ENCODE data around the gene C6orf132. TPM values are rescaled to one million over a fixed set of nuclear protein-coding genes. Genes with fewer than 3 reads are reported as not detected.

C6orf132 gene
- total RNA-seq, 1 donor: 2.9 TPM

DNA sequence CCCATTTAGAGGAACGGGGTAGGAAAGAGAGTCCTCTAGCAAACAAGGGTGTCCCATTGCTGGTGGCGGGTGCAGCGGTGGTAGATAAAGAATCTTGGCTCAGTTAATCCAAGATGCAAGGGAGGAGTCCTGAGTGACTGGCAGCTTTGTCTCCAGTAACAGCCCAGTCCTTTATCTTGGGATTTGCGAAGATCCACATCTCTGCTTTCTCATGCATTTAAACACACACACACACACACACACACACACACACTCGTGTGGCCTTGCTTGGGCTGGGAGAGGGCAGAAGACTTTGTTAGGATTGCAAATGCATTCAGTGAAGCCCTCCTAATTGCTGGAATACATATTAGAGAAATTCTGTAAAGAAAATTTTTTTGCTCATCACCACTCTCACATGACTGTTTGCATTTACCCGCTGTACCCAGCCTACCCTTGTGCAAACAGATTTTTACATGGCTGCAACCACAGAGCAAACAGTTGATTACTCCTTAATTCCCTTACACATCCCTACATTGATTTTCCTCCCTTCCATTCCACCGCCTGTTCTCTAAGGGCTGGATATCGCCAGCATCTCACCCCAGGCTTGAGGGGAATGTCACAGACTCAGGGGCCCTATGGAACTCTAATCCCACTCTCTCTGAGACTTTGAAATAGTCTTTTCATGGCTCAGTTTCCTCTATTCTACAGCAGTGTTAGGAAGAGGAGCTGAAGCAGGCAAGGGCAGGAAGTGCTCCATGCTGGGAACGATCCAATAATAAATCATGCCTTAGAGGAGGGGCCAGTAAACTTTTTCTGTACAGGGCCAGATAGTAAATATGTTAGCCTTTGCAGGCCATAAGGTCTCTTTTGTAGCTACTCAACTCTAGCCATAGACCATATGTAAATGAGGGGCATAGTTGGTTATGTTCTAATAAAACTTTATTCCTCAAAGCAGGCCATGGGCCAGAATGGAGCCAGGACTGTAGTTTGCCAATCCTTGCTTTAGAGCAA is 3.5 kb downstream of the C6orf132 start:
- H2AFZ ChIP-seq (ENCODE audit: low read length): no peak overlapping the region
- H3K4me3 ChIP-seq (ENCODE audit: insufficient read depth, low read length): no peak overlapping the region
- no peak for DNase-seq (ENCODE audit: insufficient read length, low spot score, missing footprints)
- H3K4me2 ChIP-seq (ENCODE audit: insufficient read depth, low read length): no peak overlapping the region
- TF ChIP-seq, protein P1, sequence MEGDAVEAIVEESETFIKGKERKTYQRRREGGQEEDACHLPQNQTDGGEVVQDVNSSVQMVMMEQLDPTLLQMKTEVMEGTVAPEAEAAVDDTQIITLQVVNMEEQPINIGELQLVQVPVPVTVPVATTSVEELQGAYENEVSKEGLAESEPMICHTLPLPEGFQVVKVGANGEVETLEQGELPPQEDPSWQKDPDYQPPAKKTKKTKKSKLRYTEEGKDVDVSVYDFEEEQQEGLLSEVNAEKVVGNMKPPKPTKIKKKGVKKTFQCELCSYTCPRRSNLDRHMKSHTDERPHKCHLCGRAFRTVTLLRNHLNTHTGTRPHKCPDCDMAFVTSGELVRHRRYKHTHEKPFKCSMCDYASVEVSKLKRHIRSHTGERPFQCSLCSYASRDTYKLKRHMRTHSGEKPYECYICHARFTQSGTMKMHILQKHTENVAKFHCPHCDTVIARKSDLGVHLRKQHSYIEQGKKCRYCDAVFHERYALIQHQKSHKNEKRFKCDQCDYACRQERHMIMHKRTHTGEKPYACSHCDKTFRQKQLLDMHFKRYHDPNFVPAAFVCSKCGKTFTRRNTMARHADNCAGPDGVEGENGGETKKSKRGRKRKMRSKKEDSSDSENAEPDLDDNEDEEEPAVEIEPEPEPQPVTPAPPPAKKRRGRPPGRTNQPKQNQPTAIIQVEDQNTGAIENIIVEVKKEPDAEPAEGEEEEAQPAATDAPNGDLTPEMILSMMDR (IDR thresholded peaks at IDR 0.05; ENCODE audit: extremely low read depth, low read depth, low read length): no peak
- no peak overlapping the region for H3K27ac ChIP-seq (ENCODE audit: low read depth, low read length)
- no peaks in the 10 kb centered on the region for H3K9me3 ChIP-seq (ENCODE audit: low read depth, low read length)
- H4K20me1 ChIP-seq (ENCODE audit: insufficient read depth, low read length): no peaks in the 10 kb centered on the region
- H3K4me1 ChIP-seq (ENCODE audit: insufficient read depth, low read length): peaks cover 41% of the 10 kb centered on the region
- H3K79me2 ChIP-seq (ENCODE audit: insufficient read depth, low read length): no peaks in the 10 kb centered on the region
- H3K27me3 ChIP-seq (ENCODE audit: insufficient read depth, low read length): no peaks in the 10 kb centered on the region
- no peaks in the 10 kb centered on the region for H3K36me3 ChIP-seq (ENCODE audit: insufficient read depth, low read length)

DNA sequence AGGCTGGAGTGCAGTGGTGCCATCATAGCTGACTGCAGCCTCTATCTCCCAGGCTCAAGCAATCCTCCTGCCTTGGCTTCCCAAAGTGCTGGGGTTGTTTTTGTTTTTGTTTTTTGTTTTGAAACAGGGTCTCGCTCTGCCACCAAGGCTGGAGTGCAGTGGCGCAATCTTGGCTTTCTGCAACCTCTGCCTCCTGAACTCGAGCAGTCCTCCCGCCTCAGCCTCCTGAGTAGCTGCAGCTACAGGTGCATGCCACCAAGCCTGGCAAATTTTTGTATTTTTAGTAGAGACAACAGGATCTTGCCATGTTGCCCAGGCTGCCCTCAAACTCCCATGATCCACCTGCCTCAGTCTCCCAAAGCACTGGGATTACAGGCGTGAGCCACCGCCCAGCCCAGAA is 4.2 kb downstream of the C6orf132 start:
- H2AFZ ChIP-seq (ENCODE audit: low read length): no peak overlapping the region
- H4K20me1 ChIP-seq (ENCODE audit: insufficient read depth, low read length): no peaks in the 10 kb centered on the region
- no peak overlapping the region for H3K27ac ChIP-seq (ENCODE audit: low read depth, low read length)
- no peak overlapping the region for H3K4me2 ChIP-seq (ENCODE audit: insufficient read depth, low read length)
- DNase-seq (ENCODE audit: insufficient read length, low spot score, missing footprints): no peak
- no peaks in the 10 kb centered on the region for H3K36me3 ChIP-seq (ENCODE audit: insufficient read depth, low read length)
- TF ChIP-seq, protein P1 (IDR thresholded peaks at IDR 0.05; ENCODE audit: extremely low read depth, low read depth, low read length): no peak
- no peaks in the 10 kb centered on the region for H3K79me2 ChIP-seq (ENCODE audit: insufficient read depth, low read length)
- no peaks in the 10 kb centered on the region for H3K9me3 ChIP-seq (ENCODE audit: low read depth, low read length)
- no peaks in the 10 kb centered on the region for H3K27me3 ChIP-seq (ENCODE audit: insufficient read depth, low read length)
- no peak overlapping the region for H3K4me3 ChIP-seq (ENCODE audit: insufficient read depth, low read length)
- peaks cover 41% of the 10 kb centered on the region for H3K4me1 ChIP-seq (ENCODE audit: insufficient read depth, low read length)

DNA sequence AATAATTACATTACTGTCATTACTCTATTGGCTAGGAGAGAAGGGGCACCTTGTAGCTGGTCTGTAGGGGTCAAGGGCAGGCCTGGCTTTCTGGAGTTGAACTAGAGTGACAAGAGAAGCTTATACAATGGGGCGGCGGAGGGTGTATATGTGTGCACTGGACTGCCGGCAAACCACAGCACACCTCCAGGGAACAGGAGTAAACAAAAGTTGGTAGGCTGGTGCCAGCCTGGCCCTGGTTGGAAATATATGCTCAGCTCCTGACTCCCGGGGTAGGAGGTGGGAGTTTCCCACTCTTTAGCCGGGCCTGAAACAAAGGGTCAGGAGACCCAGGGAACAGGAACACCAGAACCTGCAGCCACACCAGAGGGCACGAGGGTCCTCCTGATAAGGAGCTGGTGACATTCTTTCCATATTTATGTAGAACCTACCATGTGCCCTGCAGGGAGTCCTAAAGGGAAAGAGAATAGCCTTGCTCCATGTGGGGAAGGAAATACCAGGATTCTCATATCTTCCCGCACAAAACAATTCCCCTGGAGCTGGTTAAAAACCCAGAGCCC is 5.1 kb downstream of the C6orf132 start:
- no peaks in the 10 kb centered on the region for H3K9me3 ChIP-seq (ENCODE audit: low read depth, low read length)
- TF ChIP-seq, protein P1 (IDR thresholded peaks at IDR 0.05; ENCODE audit: extremely low read depth, low read depth, low read length): no peak
- H3K4me3 ChIP-seq (ENCODE audit: insufficient read depth, low read length): no peak overlapping the region
- H3K4me1 ChIP-seq (ENCODE audit: insufficient read depth, low read length): peaks cover 37% of the 10 kb centered on the region
- H3K27me3 ChIP-seq (ENCODE audit: insufficient read depth, low read length): no peaks in the 10 kb centered on the region
- H3K4me2 ChIP-seq (ENCODE audit: insufficient read depth, low read length): peak overlapping the region; percentile 49
- peak overlapping the region; percentile 6 for H2AFZ ChIP-seq (ENCODE audit: low read length)
- no peaks in the 10 kb centered on the region for H3K79me2 ChIP-seq (ENCODE audit: insufficient read depth, low read length)
- peak overlapping the region; percentile 69 for H3K27ac ChIP-seq (ENCODE audit: low read depth, low read length)
- no peaks in the 10 kb centered on the region for H3K36me3 ChIP-seq (ENCODE audit: insufficient read depth, low read length)
- H4K20me1 ChIP-seq (ENCODE audit: insufficient read depth, low read length): no peaks in the 10 kb centered on the region
- peak; percentile 72 for DNase-seq (ENCODE audit: insufficient read length, low spot score, missing footprints)
